GM21723 (cell line): Measurements from ENCODE around the gene MPZL3.
A peak's percentile ranks its signal among the peaks of the same experiment; 100 is the strongest.

Experiments used
- ATAC-seq: cut with Tn5 transposase; IDR thresholded peaks from one replicate; pipeline ENCODE4 v1.9.1; 2021; ENCODE audit warnings: mild to moderate bottlenecking, moderate library complexity; ENCODE audit not compliant: unreplicated experiment

MPZL3 gene

GRCh38 chr11:118232659-118233058, 19.5 kb downstream of the MPZL3 start:
- no peak for ATAC-seq

GRCh38 chr11:118231461-118231860, 20.7 kb downstream of the MPZL3 start:
- no peak for ATAC-seq

GRCh38 chr11:118230088-118230487, 22.1 kb downstream of the MPZL3 start:
- no peak for ATAC-seq

GRCh38 chr11:118229274-118229847, 22.8 kb downstream of the MPZL3 start:
- ATAC-seq = no peak

GRCh38 chr11:118227865-118228785, 24.0 kb downstream of the MPZL3 start:
- peak; percentile 75 for ATAC-seq

- no peak for ATAC-seq
These were observed 25.4 kb downstream of the MPZL3 start for GRCh38 chr11:118226781-118227180.

GRCh38 chr11:118226296-118226695, 25.9 kb downstream of the MPZL3 start:
- ATAC-seq = no peak

- ATAC-seq = no peak
These were observed 27.5 kb downstream of the MPZL3 start, which contains the start of gene JAML for GRCh38 chr11:118224511-118225188. JAML (minus strand) TSS chr11:118225011; CDS start chr11:118214866, 10,145 bp downstream.

GRCh38 chr11:118223992-118224391, 28.2 kb downstream of the MPZL3 start:
- ATAC-seq = no peak

- ATAC-seq = no peak
These were observed 28.6 kb downstream of the MPZL3 start for GRCh38 chr11:118223570-118223969.

GRCh38 chr11:118222437-118222836, 29.7 kb downstream of the MPZL3 start:
- no peak for ATAC-seq

GRCh38 chr11:118221419-118221818, 30.7 kb downstream of the MPZL3 start:
- no peak for ATAC-seq

GRCh38 chr11:118219732-118220131, 32.4 kb downstream of the MPZL3 start:
- ATAC-seq = no peak

- no peak for ATAC-seq
These were observed 32.9 kb downstream of the MPZL3 start for GRCh38 chr11:118219244-118219643.

GRCh38 chr11:118217575-118217974, 34.6 kb downstream of the MPZL3 start:
- no peak for ATAC-seq

GRCh38 chr11:118216621-118217481, 35.3 kb downstream of the MPZL3 start:
- peak; percentile 63 for ATAC-seq

- ATAC-seq = no peak
These were observed 36.4 kb downstream of the MPZL3 start for GRCh38 chr11:118215765-118216164.

- no peak for ATAC-seq
These were observed 36.9 kb downstream of the MPZL3 start for GRCh38 chr11:118215262-118215661.

GRCh38 chr11:118214210-118214914, 37.8 kb downstream of the MPZL3 start:
- no peak for ATAC-seq

GRCh38 chr11:118213781-118214180, 38.4 kb downstream of the MPZL3 start:
- no peak for ATAC-seq
